Spleen (tissue), 11 donors: Measurements from ENCODE around the gene OR2AE1. TPM values are rescaled to one million over a fixed set of nuclear protein-coding genes. Genes with fewer than 3 reads are reported as not detected.
"Not testable (repeated sequence)": the region's sequence is repeated elsewhere in the genome, so short reads cannot be mapped to it uniquely, and the experiment has no call there.

Experiments used
- DNase-seq: peaks from one replicate; pipeline ENCODE4 v3.0.0-alpha.2; 2020
- H3K27ac ChIP-seq, 8 donors: fragments of 200-600 bp; sonication (generic) in 7 of 8; 1 replicate in 4 of 8; 2 replicates in 4 of 8; pipeline versions ENCODE4 v1.5.0 to v1.8.0; 2016 to 2021; ENCODE audit warnings: inconsistent platforms in 4 of 8, mild to moderate bottlenecking in 4 of 8, moderate library complexity in 1 of 8
- H3K27me3 ChIP-seq, 7 donors: fragments of 200-600 bp; sonication (generic) in 6 of 7; replicated peaks in 1 of 7; 1 replicate in 4 of 7; 2 replicates in 3 of 7; pipeline versions ENCODE4 v1.5.0 to v1.8.0; 2016 to 2021; ENCODE audit warnings: inconsistent platforms in 3 of 7, mild to moderate bottlenecking in 1 of 7
- H3K36me3 ChIP-seq, 6 donors: fragments of 200-600 bp; sonication (generic) in 5 of 6; 1 replicate in 4 of 6; 2 replicates in 2 of 6; pipeline versions ENCODE4 v1.5.0 to v1.8.0; 2016 to 2021; ENCODE audit warnings: inconsistent platforms in 2 of 6
- H3K4me1 ChIP-seq, 6 donors: fragments of 200-600 bp; sonication (generic) in 5 of 6; 1 replicate in 3 of 6; 2 replicates in 3 of 6; pipeline versions ENCODE4 v1.5.0 to v1.8.0; 2016 to 2021; ENCODE audit warnings: inconsistent platforms in 3 of 6
- H3K4me3 ChIP-seq, 8 donors: fragments of 200-600 bp; sonication (generic) in 7 of 8; 1 replicate in 4 of 8; 2 replicates in 4 of 8; pipeline versions ENCODE4 v1.5.0 to v1.8.0; 2016 to 2021; ENCODE audit warnings: inconsistent platforms in 4 of 8, mild to moderate bottlenecking in 4 of 8, moderate library complexity in 2 of 8
- H3K9me3 ChIP-seq, 8 donors: fragments of 200-600 bp; sonication (generic) in 7 of 8; 1 replicate in 4 of 8; 2 replicates in 4 of 8; pipeline versions ENCODE4 v1.5.0 to v1.8.0; 2016 to 2021; ENCODE audit warnings: inconsistent platforms in 4 of 8
- CTCF ChIP-seq, 11 experiments: fragments of 200-600 bp in 7 of 11; fragments of 450-650 bp in 4 of 11; sonication (generic) in 4 of 11; IDR thresholded peaks in 8 of 11; conservative IDR thresholded peaks in 3 of 11; 1 replicate in 7 of 11; 2 replicates in 4 of 11; pipeline versions ENCODE4 v1.4.0 to v1.8.0; 2016 to 2021; ENCODE audit warnings: antibody characterized with exemption in 11 of 11, inconsistent platforms in 4 of 11, mild to moderate bottlenecking in 1 of 11
- POLR2A ChIP-seq, 3 donors: fragments of 450-650 bp; IDR thresholded peaks; one replicate each; pipeline ENCODE4 v1.5.1; 2017; ENCODE audit warnings: antibody characterized with exemption in 3 of 3, mild to moderate bottlenecking in 1 of 3
- POLR2AphosphoS5 ChIP-seq, 3 donors: sonication (generic); formaldehyde crosslinking; IDR thresholded peaks; one replicate each; pipeline ENCODE4 v1.5.1; 2017; ENCODE audit warnings: antibody characterized with exemption in 3 of 3
- WGBS, 5 donors: extraction: QIAGEN DNeasy Blood & Tissue Kit in 3 of 5; methylation state at CpG; one replicate each; pipeline versions ENCODE4 v1.1.5 to v1.1.7; 2013 to 2018; 5-methylcytosine and 5-hydroxymethylcytosine counted together
- intact Hi-C: fragments of 100-400 bp; cut with DNase I; formaldehyde crosslinking; loops from one replicate; pipeline ENCODE4 v1.15.0; 2023; ENCODE audit warnings: low total_unique reads
- polyA plus RNA-seq, 3 donors: library from polyadenylated mRNA; stranded (reverse); fragments of 200-250 nt; gene quantifications; one replicate each; pipeline ENCODE4 v1.2.1, GENCODE V29; 2013
- total RNA-seq, 7 donors: library from RNA; depleted of rRNA in 3 of 7; stranded (reverse); fragments of >200 nt in 3 of 7; fragmentation: NEBNext Ultra II Directional in 4 of 7; extraction: Animal tissue kit (Norgen Biotek cat#: 25700) in 4 of 7; gene quantifications; one replicate each; pipeline versions ENCODE4 v1.1.0 to v1.2.1, GENCODE V29; 2016 to 2021
- donor health status: healthy with polysubstance abuse.
- donor health status: DM: no; HTN: no; CAD: no; lungs with moderate emphysema.
- donor health status: DM: no; HTN: no; CAD: no.
- donor health status: Bipolar disorder and iron deficiency.
- donor health status: healthy.
- donor health status: DM: no; HTN: no; CAD: no.
- donor health status: DM: yes; HTN: yes; CAD: no.

OR2AE1 gene
- total and polyA plus RNA-seq, 10 donors, result 0.94 TPM; not detected in 9

GRCh38 chr7:99894738-99895137 is 17.9 kb upstream of the OR2AE1 start:
- no peak for DNase-seq
- Histone ChIP-seq H3K4me1 (peaks cover 0 to 7% (median 0%) of the 10 kb centered on the region in 6 donors), H3K27me3 (no peaks in the 10 kb centered on the region), H3K27ac (no peak overlapping the region), H3K9me3 (peaks cover 0 to 6% (median 4%) of the 10 kb centered on the region in 8 donors), H3K36me3 (peaks cover 0 to 64% (median 39%) of the 10 kb centered on the region in 6 donors), H3K4me3 (no peak overlapping the region)
- intact Hi-C loops, result no loop called here
- TF ChIP-seq POLR2AphosphoS5 (IDR thresholded peaks at IDR 0.05) (no peak), POLR2A (IDR thresholded peaks at IDR 0.05) (no peak), CTCF (IDR thresholded peaks at IDR 0.05 in 8 of 11, conservative IDR thresholded peaks at IDR 0.05 in 3 of 11) (no peak)

GRCh38 chr7:99893280-99893679 is 16.4 kb upstream of the OR2AE1 start:
- H3K4me3 ChIP-seq, result no peak overlapping the region
- no peak overlapping the region for H3K27ac ChIP-seq
- no peak for TF ChIP-seq CTCF (IDR thresholded peaks at IDR 0.05 in 8 of 11, conservative IDR thresholded peaks at IDR 0.05 in 3 of 11)
- TF ChIP-seq POLR2A (IDR thresholded peaks at IDR 0.05), result no peak
- no peak for DNase-seq
- H3K4me1 ChIP-seq, result peaks cover 0 to 7% (median 0%) of the 10 kb centered on the region in 6 donors
- peaks cover 0 to 58% (median 29%) of the 10 kb centered on the region in 6 donors for H3K36me3 ChIP-seq
- 59 to 76% (median 65%) methylated on average over 5 of the region's 5 CpGs for WGBS, 5 donors
- intact Hi-C loops, result no loop called here
- peaks cover 0 to 10% (median 4%) of the 10 kb centered on the region in 8 donors for H3K9me3 ChIP-seq
- no peaks in the 10 kb centered on the region for H3K27me3 ChIP-seq

- intact Hi-C loops, H3K27me3 ChIP-seq: not testable (repeated sequence)
- 93 to 99% (median 97%) methylated on average over 2 of the region's 2 CpGs for WGBS, 5 donors
Measured at GRCh38 chr7:99890348-99890747, 13.5 kb upstream of the OR2AE1 start.

GRCh38 chr7:99888366-99888765 is 11.5 kb upstream of the OR2AE1 start:
- Histone ChIP-seq H3K36me3 (peaks cover 0 to 45% (median 28%) of the 10 kb centered on the region in 6 donors), H3K9me3 (peaks cover 0 to 10% (median 4%) of the 10 kb centered on the region in 8 donors)
- intact Hi-C loops, H3K4me3 ChIP-seq, H3K4me1 ChIP-seq, H3K27me3 ChIP-seq, H3K27ac ChIP-seq, DNase-seq: not testable (repeated sequence)
- WGBS, 5 donors, result 85 to 100% (median 90%) methylated on average over 2 to 23 of the region's 29 CpGs

More at GRCh38 chr7:99890348-99890747, 13.5 kb upstream of the OR2AE1 start:
- not testable (repeated sequence) for H3K4me1 ChIP-seq, DNase-seq, H3K4me3 ChIP-seq, H3K27ac ChIP-seq
- peaks cover 0 to 10% (median 4%) of the 10 kb centered on the region in 8 donors for H3K9me3 ChIP-seq
- peaks cover 0 to 46% (median 28%) of the 10 kb centered on the region in 6 donors for H3K36me3 ChIP-seq

GRCh38 chr7:99881370-99881769 is 4.5 kb upstream of the OR2AE1 start:
- no peak for TF ChIP-seq POLR2A (IDR thresholded peaks at IDR 0.05)
- TF ChIP-seq POLR2AphosphoS5 (IDR thresholded peaks at IDR 0.05), result no peak
- no peak for TF ChIP-seq CTCF (IDR thresholded peaks at IDR 0.05 in 8 of 11, conservative IDR thresholded peaks at IDR 0.05 in 3 of 11)
- 91 to 97% (median 92%) methylated on average over 4 of the region's 4 CpGs for WGBS, 5 donors

More at GRCh38 chr7:99881370-99881769, 4.5 kb upstream of the OR2AE1 start:
- Histone ChIP-seq H3K4me1 (no peaks in the 10 kb centered on the region), H3K36me3 (peaks cover 0 to 3% (median 0%) of the 10 kb centered on the region in 6 donors), H3K27ac (no peak overlapping the region), H3K4me3 (no peak overlapping the region), H3K27me3 (no peaks in the 10 kb centered on the region), H3K9me3 (no peaks in the 10 kb centered on the region)
- DNase-seq, result no peak
- intact Hi-C loops, result no loop called here
